Esophagus muscularis mucosa (tissue), 4 donors: ENCODE results near the gene TBL3. TPM values are rescaled to one million over a fixed set of nuclear protein-coding genes. Genes with fewer than 3 reads are reported as not detected.

Experiments
- DNase-seq: peaks from one replicate; pipeline ENCODE4 v3.0.0-alpha.2; 2017; ENCODE audit errors: extremely low spot score
- H3K27ac ChIP-seq, 4 donors: fragments of 200-600 bp; sonication (generic); replicated peaks in 1 of 4; 1 replicate in 3 of 4; 2 replicates in 1 of 4; pipeline ENCODE4 v1.5.1; 2016 to 2019; ENCODE audit warnings: mild to moderate bottlenecking in 1 of 4
- H3K27me3 ChIP-seq, 4 donors: fragments of 200-600 bp; sonication (generic); one replicate each; pipeline versions ENCODE4 v1.5.1 to v1.6.0; 2016 to 2019
- H3K36me3 ChIP-seq, 4 donors: fragments of 200-600 bp; sonication (generic); one replicate each; pipeline ENCODE4 v1.5.1; 2016 to 2019
- H3K4me1 ChIP-seq, 4 donors: fragments of 200-600 bp; sonication (generic); one replicate each; pipeline ENCODE4 v1.5.1; 2016 to 2019
- H3K4me3 ChIP-seq, 4 donors: fragments of 200-600 bp; sonication (generic); 1 replicate in 2 of 4; 2 replicates in 2 of 4; pipeline ENCODE4 v1.5.1; 2016 to 2019; ENCODE audit warnings: mild to moderate bottlenecking in 4 of 4, moderate library complexity in 1 of 4
- H3K9me3 ChIP-seq, 4 donors: fragments of 200-600 bp; sonication (generic); 1 replicate in 3 of 4; 2 replicates in 1 of 4; pipeline ENCODE4 v1.5.1; 2016 to 2019
- CTCF ChIP-seq, 3 experiments: fragments of 200-600 bp in 2 of 3; fragments of 450-650 bp in 1 of 3; sonication (generic) in 2 of 3; IDR thresholded peaks; one replicate each; pipeline ENCODE4 v1.5.1; 2017 to 2019; ENCODE audit warnings: antibody characterized with exemption in 3 of 3, mild to moderate bottlenecking in 2 of 3, moderate library complexity in 1 of 3
- EP300 ChIP-seq: sonication (generic); formaldehyde crosslinking; IDR thresholded peaks from one replicate; pipeline ENCODE4 v1.6.1; 2017; ENCODE audit warnings: antibody characterized with exemption
- POLR2A ChIP-seq: fragments of 450-650 bp; IDR thresholded peaks from one replicate; pipeline ENCODE4 v1.6.1; 2017; ENCODE audit warnings: antibody characterized with exemption, moderate library complexity, mild to moderate bottlenecking, low read depth
- POLR2AphosphoS5 ChIP-seq, 2 donors: sonication (generic); formaldehyde crosslinking; IDR thresholded peaks; one replicate each; pipeline ENCODE4 v1.6.1; 2017; ENCODE audit warnings: antibody characterized with exemption in 2 of 2
- WGBS: methylation state at CpG from one replicate; pipeline ENCODE4 v1.1.5; 2018; 5-methylcytosine and 5-hydroxymethylcytosine counted together
- intact Hi-C: fragments of 100-400 bp; cut with DNase I; formaldehyde crosslinking; loops from one replicate; pipeline ENCODE4 v1.15.1; 2023
- total RNA-seq, 4 donors: library from RNA; depleted of rRNA; stranded (reverse); fragments of >200 nt; gene quantifications; one replicate each; pipeline versions ENCODE4 v1.1.0 to v1.2.1, GENCODE V29; 2016

Gene TBL3
- total RNA-seq, 4 donors from 2014 or later: 27.0 to 42.9 (median 36.9) TPM

- Histone ChIP-seq H3K27me3 (no peaks in the 10 kb centered on the region), H3K27ac (no peak overlapping the region), H3K36me3 (peaks cover 44 to 53% (median 51%) of the 10 kb centered on the region in 4 donors), H3K4me1 (peaks cover 54 to 59% (median 58%) of the 10 kb centered on the region in 4 donors), H3K4me3 (peak overlapping the region in 3 of 4 donors; percentile 5 to 23 (median 21)), H3K9me3 (no peaks in the 10 kb centered on the region)
- peak; percentile 94 for DNase-seq
- WGBS: 41% methylated on average over 14 of the region's 36 CpGs
- TF ChIP-seq POLR2AphosphoS5 (IDR thresholded peaks at IDR 0.05) (peak in 1 of 2 donors; percentile 70), CTCF (IDR thresholded peaks at IDR 0.05) (peak; percentile 78 to 93 (median 85)), EP300 (no peak), POLR2A (no peak)
- intact Hi-C loops: no loop called here
These were observed 32.2 kb downstream of the TBL3 start for GRCh38 chr16:2003827-2004641.

GRCh38 chr16:2004795-2005517 lies 33.1 kb downstream of the TBL3 start:
- Histone ChIP-seq H3K27me3 (no peaks in the 10 kb centered on the region), H3K4me3 (no peak overlapping the region), H3K27ac (no peak overlapping the region), H3K4me1 (peaks cover 54 to 62% (median 60%) of the 10 kb centered on the region in 4 donors), H3K9me3 (no peaks in the 10 kb centered on the region), H3K36me3 (peaks cover 35 to 43% (median 41%) of the 10 kb centered on the region in 4 donors)
- WGBS: 84% methylated on average over 16 of the region's 34 CpGs
- no peak for DNase-seq
- TF ChIP-seq CTCF (IDR thresholded peaks at IDR 0.05) (no peak), EP300 (no peak), POLR2A (no peak), POLR2AphosphoS5 (IDR thresholded peaks at IDR 0.05) (no peak)
- intact Hi-C loops: no loop called here

DNA sequence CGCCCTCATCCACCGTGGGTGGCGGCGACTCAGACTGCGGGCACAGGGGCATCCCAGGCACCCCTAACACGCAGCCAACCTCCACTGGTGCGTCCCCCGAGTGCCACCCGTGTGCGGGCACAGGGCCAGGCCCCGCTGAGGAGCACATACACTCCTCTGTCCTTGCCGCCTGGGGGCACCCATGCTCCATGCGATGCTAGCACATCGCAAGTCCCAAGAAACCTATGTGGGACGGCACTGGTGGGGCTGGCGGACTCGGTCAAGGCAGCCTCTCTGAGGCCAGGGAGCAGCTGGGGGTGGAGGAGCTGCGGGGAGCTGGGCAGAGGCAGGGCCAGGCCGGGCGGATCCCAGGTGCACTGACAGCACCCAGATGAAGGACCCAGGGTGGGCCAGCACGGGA lies 33.8 kb downstream of the TBL3 start:
- H3K9me3 ChIP-seq: no peaks in the 10 kb centered on the region
- peaks cover 60 to 69% (median 67%) of the 10 kb centered on the region in 4 donors for H3K4me1 ChIP-seq
- peaks cover 28 to 38% (median 34%) of the 10 kb centered on the region in 4 donors for H3K36me3 ChIP-seq
- H3K4me3 ChIP-seq: no peak overlapping the region
- no CpG with 5 or more reads among the region's 21 CpGs for WGBS
- no peak for DNase-seq
- H3K27me3 ChIP-seq: no peaks in the 10 kb centered on the region
- no peak for TF ChIP-seq POLR2A
- no peak for TF ChIP-seq POLR2AphosphoS5 (IDR thresholded peaks at IDR 0.05)
- TF ChIP-seq CTCF (IDR thresholded peaks at IDR 0.05): no peak
- no peak for TF ChIP-seq EP300
- H3K27ac ChIP-seq: no peak overlapping the region
- intact Hi-C loops: no loop called here

DNA sequence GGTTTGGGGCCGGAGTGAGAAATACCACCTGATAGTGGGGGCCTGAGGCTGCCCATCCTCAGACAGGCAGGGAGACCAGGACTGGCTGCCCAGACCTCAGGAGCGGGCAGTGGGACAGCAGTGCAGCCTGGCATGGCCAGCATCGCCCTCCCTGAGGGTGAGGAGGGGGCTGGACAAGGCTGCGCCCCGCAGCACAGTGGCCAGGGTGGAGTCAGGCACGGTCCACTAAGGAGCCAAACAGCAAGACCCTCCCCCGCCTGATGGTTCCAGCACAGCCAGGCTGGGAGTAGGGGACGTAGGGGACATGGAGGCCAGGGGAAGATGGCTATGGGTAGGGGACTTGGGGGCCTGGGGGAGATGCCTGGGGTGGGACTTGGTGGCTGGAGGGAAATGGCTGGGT lies 34.5 kb downstream of the TBL3 start:
- no peak overlapping the region for H3K4me3 ChIP-seq
- H3K36me3 ChIP-seq: peaks cover 21 to 31% (median 28%) of the 10 kb centered on the region in 4 donors
- H3K4me1 ChIP-seq: peaks cover 61 to 70% (median 67%) of the 10 kb centered on the region in 4 donors
- DNase-seq: no peak
- H3K27me3 ChIP-seq: no peaks in the 10 kb centered on the region
- no peak overlapping the region for H3K27ac ChIP-seq
- TF ChIP-seq POLR2A: no peak
- TF ChIP-seq EP300: no peak
- no peak for TF ChIP-seq CTCF (IDR thresholded peaks at IDR 0.05)
- no peak for TF ChIP-seq POLR2AphosphoS5 (IDR thresholded peaks at IDR 0.05)
- WGBS: 91% methylated on average over 8 of the region's 8 CpGs
- intact Hi-C loops: no loop called here
- H3K9me3 ChIP-seq: no peaks in the 10 kb centered on the region
